IPS-15b (cell line): ENCODE results near the gene GCM1.

Experiments
- H3K27me3 ChIP-seq: one replicate; pipeline ENCODE4 v1.6.1; 2013; ENCODE audit warnings: low read length; ENCODE audit not compliant: control insufficient read depth, insufficient read depth
- H3K36me3 ChIP-seq: one replicate; pipeline ENCODE4 v1.6.1; 2013; ENCODE audit warnings: low read length; ENCODE audit not compliant: control insufficient read depth, insufficient read depth
- H3K4me1 ChIP-seq: one replicate; pipeline ENCODE4 v1.6.1; 2013; ENCODE audit warnings: mild to moderate bottlenecking, low read length; ENCODE audit not compliant: control insufficient read depth, insufficient read depth
- H3K4me3 ChIP-seq: one replicate; pipeline ENCODE4 v1.5.1; 2013; ENCODE audit warnings: low read depth, low read length
- H3K9ac ChIP-seq: one replicate; pipeline ENCODE4 v1.6.1; 2013; ENCODE audit warnings: low read depth, mild to moderate bottlenecking, low read length
- H3K9me3 ChIP-seq: one replicate; pipeline ENCODE4 v1.6.1; 2013; ENCODE audit warnings: mild to moderate bottlenecking, low read length; ENCODE audit not compliant: control insufficient read depth, insufficient read depth

Gene GCM1

GRCh38 chr6:53101006-53101405 is 47.6 kb downstream of the GCM1 start:
- H3K36me3 ChIP-seq = no peaks in the 10 kb centered on the region
- no peaks in the 10 kb centered on the region for H3K4me1 ChIP-seq
- no peaks in the 10 kb centered on the region for H3K27me3 ChIP-seq
- no peaks in the 10 kb centered on the region for H3K9me3 ChIP-seq
- no peak overlapping the region for H3K9ac ChIP-seq
- H3K4me3 ChIP-seq = no peak overlapping the region

- H3K9me3 ChIP-seq = no peaks in the 10 kb centered on the region
- no peaks in the 10 kb centered on the region for H3K36me3 ChIP-seq
- H3K9ac ChIP-seq = no peak overlapping the region
- no peaks in the 10 kb centered on the region for H3K27me3 ChIP-seq
- no peak overlapping the region for H3K4me3 ChIP-seq
- H3K4me1 ChIP-seq = no peaks in the 10 kb centered on the region
These were observed 48.1 kb downstream of the GCM1 start for GRCh38 chr6:53100561-53100960.

- peaks cover 10% of the 10 kb centered on the region for H3K36me3 ChIP-seq
- no peaks in the 10 kb centered on the region for H3K9me3 ChIP-seq
- no peaks in the 10 kb centered on the region for H3K27me3 ChIP-seq
- no peak overlapping the region for H3K4me3 ChIP-seq
- H3K4me1 ChIP-seq = no peaks in the 10 kb centered on the region
- no peak overlapping the region for H3K9ac ChIP-seq
These were observed 52.9 kb downstream of the GCM1 start for GRCh38 chr6:53095716-53096115.

- H3K27me3 ChIP-seq = no peaks in the 10 kb centered on the region
- no peak overlapping the region for H3K9ac ChIP-seq
- peaks cover 10% of the 10 kb centered on the region for H3K36me3 ChIP-seq
- no peaks in the 10 kb centered on the region for H3K4me1 ChIP-seq
- no peaks in the 10 kb centered on the region for H3K9me3 ChIP-seq
- no peak overlapping the region for H3K4me3 ChIP-seq
These were observed 53.4 kb downstream of the GCM1 start for GRCh38 chr6:53095270-53095669.

- Histone ChIP-seq H3K27me3 (no peaks in the 10 kb centered on the region), H3K9me3 (no peaks in the 10 kb centered on the region), H3K9ac (no peak overlapping the region), H3K4me3 (no peak overlapping the region), H3K36me3 (peaks cover 10% of the 10 kb centered on the region), H3K4me1 (no peaks in the 10 kb centered on the region)
These were observed 58.1 kb downstream of the GCM1 start for GRCh38 chr6:53090576-53090975.

GRCh38 chr6:53089948-53090347 is 58.7 kb downstream of the GCM1 start:
- Histone ChIP-seq H3K36me3 (peaks cover 10% of the 10 kb centered on the region), H3K9ac (no peak overlapping the region), H3K4me3 (no peak overlapping the region), H3K4me1 (no peaks in the 10 kb centered on the region), H3K9me3 (no peaks in the 10 kb centered on the region), H3K27me3 (no peaks in the 10 kb centered on the region)

GRCh38 chr6:53086302-53086701 is 62.3 kb downstream of the GCM1 start:
- Histone ChIP-seq H3K4me3 (no peak overlapping the region), H3K36me3 (peaks cover 6% of the 10 kb centered on the region), H3K27me3 (no peaks in the 10 kb centered on the region), H3K4me1 (no peaks in the 10 kb centered on the region), H3K9me3 (no peaks in the 10 kb centered on the region), H3K9ac (no peak overlapping the region)

- Histone ChIP-seq H3K4me1 (no peaks in the 10 kb centered on the region), H3K27me3 (no peaks in the 10 kb centered on the region), H3K4me3 (no peak overlapping the region), H3K9me3 (no peaks in the 10 kb centered on the region), H3K9ac (no peak overlapping the region), H3K36me3 (peaks cover 4% of the 10 kb centered on the region)
These were observed 67.8 kb downstream of the GCM1 start for GRCh38 chr6:53080813-53081212.
